CD14-positive monocyte (primary cell): ENCODE data around the gene TMEM107. TPM values are rescaled to one million over a fixed set of nuclear protein-coding genes. Genes with fewer than 3 reads are reported as not detected.
"Not testable (repeated sequence)": the region's sequence is repeated elsewhere in the genome, so short reads cannot be mapped to it uniquely, and the experiment has no call there.

Source experiments
- DNase-seq, 3 donors: peaks; one replicate each; pipeline ENCODE4 v3.0.0-alpha.2; 2011 to 2022
- H2AFZ ChIP-seq: 2 replicates; pipeline ENCODE4 v1.6.0; 2012; ENCODE audit warnings: mild to moderate bottlenecking, low read depth, low read length, inconsistent platforms; ENCODE audit not compliant: insufficient read depth, poor library complexity, severe bottlenecking
- H3K27ac ChIP-seq, 2 donors: 1 replicate in 1 of 2; 2 replicates in 1 of 2; pipeline ENCODE4 v1.5.1; 2012 to 2013; ENCODE audit warnings: low read length in 2 of 2, control low read depth in 1 of 2, inconsistent platforms in 1 of 2, low read depth in 1 of 2, mild to moderate bottlenecking in 1 of 2
- H3K27me3 ChIP-seq, 2 donors: one replicate each; pipeline versions ENCODE4 v1.6.0 to v1.6.1; 2011 to 2013; ENCODE audit warnings: low read length in 2 of 2; ENCODE audit not compliant: control insufficient read depth in 2 of 2, insufficient read depth in 2 of 2
- H3K36me3 ChIP-seq, 2 donors: replicated peaks in 1 of 2; 1 replicate in 1 of 2; 2 replicates in 1 of 2; pipeline versions ENCODE4 v1.5.1 to v1.6.1; 2012 to 2013; ENCODE audit warnings: low read length in 2 of 2, control low read depth in 1 of 2, inconsistent platforms in 1 of 2, mild to moderate bottlenecking in 1 of 2; ENCODE audit not compliant: insufficient read depth in 2 of 2, control insufficient read depth in 1 of 2
- H3K4me1 ChIP-seq, 2 donors: 1 replicate in 1 of 2; 2 replicates in 1 of 2; pipeline versions ENCODE4 v1.5.1 to v1.6.1; 2012 to 2013; ENCODE audit warnings: low read length in 2 of 2, control low read depth in 1 of 2, inconsistent platforms in 1 of 2, mild to moderate bottlenecking in 1 of 2, moderate library complexity in 1 of 2; ENCODE audit not compliant: insufficient read depth in 2 of 2, control insufficient read depth in 1 of 2
- H3K4me2 ChIP-seq: replicated peaks from 2 replicates; pipeline ENCODE3; 2012; ENCODE audit warnings: low read length, moderate library complexity, mild to moderate bottlenecking; ENCODE audit not compliant: poor library complexity, severe bottlenecking; ENCODE audit errors: extremely low read depth
- H3K4me3 ChIP-seq, 3 experiments: fragments of 200-600 bp in 1 of 3; sonication (generic) in 1 of 3; replicated peaks in 1 of 3; 1 replicate in 2 of 3; 2 replicates in 1 of 3; pipeline ENCODE4 v1.5.1; 2011 to 2013; ENCODE audit warnings: low read length in 3 of 3, mild to moderate bottlenecking in 3 of 3, control low read depth in 2 of 3, low read depth in 2 of 3, inconsistent platforms in 1 of 3, moderate library complexity in 1 of 3
- H3K79me2 ChIP-seq: 2 replicates; pipeline ENCODE4 v1.6.0; 2012; ENCODE audit warnings: mild to moderate bottlenecking, control low read depth, inconsistent platforms, low read length, moderate library complexity; ENCODE audit not compliant: insufficient read depth
- H3K9ac ChIP-seq: 2 replicates; pipeline ENCODE4 v1.6.0; 2017; ENCODE audit warnings: low read length, mild to moderate bottlenecking; ENCODE audit not compliant: insufficient read depth, poor library complexity, severe bottlenecking
- H3K9me3 ChIP-seq, 2 donors: replicated peaks in 1 of 2; 1 replicate in 1 of 2; 2 replicates in 1 of 2; pipeline versions ENCODE4 v1.5.1 to v1.6.1; 2012 to 2013; ENCODE audit warnings: low read length in 2 of 2, control low read depth in 1 of 2; ENCODE audit not compliant: control insufficient read depth in 1 of 2, insufficient read depth in 1 of 2
- H4K20me1 ChIP-seq: 2 replicates; pipeline ENCODE4 v1.6.0; 2012; ENCODE audit warnings: mild to moderate bottlenecking, low read length, control low read depth, moderate library complexity; ENCODE audit not compliant: insufficient read depth
- H3K27ac Mint-ChIP-seq, 7 donors: one replicate each; pipeline ENCODE4 v1.8.0; 2020; ENCODE audit warnings: mild to moderate bottlenecking in 7 of 7, mixed read lengths in 7 of 7, moderate library complexity in 6 of 7, inconsistent platforms in 2 of 7
- H3K27me3 Mint-ChIP-seq, 3 donors: one replicate each; pipeline ENCODE4 v1.8.0; 2021 to 2022; ENCODE audit warnings: low read depth in 3 of 3, mild to moderate bottlenecking in 3 of 3, mixed read lengths in 3 of 3, moderate library complexity in 3 of 3, inconsistent platforms in 1 of 3
- H3K36me3 Mint-ChIP-seq, 2 donors: one replicate each; pipeline ENCODE4 v1.8.0; 2020; ENCODE audit warnings: mixed read lengths in 2 of 2, inconsistent platforms in 1 of 2, mild to moderate bottlenecking in 1 of 2
- H3K4me1 Mint-ChIP-seq: one replicate; pipeline ENCODE4 v1.8.0; 2020; ENCODE audit warnings: mild to moderate bottlenecking, mixed read lengths
- H3K4me3 Mint-ChIP-seq, 2 donors: one replicate each; pipeline ENCODE4 v1.8.0; 2020; ENCODE audit warnings: mild to moderate bottlenecking in 2 of 2, mixed read lengths in 2 of 2, moderate library complexity in 1 of 2
- H3K9me3 Mint-ChIP-seq, 7 donors: one replicate each; pipeline ENCODE4 v1.8.0; 2020 to 2022; ENCODE audit warnings: mixed read lengths in 7 of 7, mild to moderate bottlenecking in 6 of 7, moderate library complexity in 6 of 7, inconsistent platforms in 2 of 7
- WGBS: methylation state at CpG from one replicate; pipeline ENCODE4 v1.1.5; 2013; ENCODE audit warnings: missing lambda C conversion rate; ENCODE audit not compliant: insufficient coverage; 5-methylcytosine and 5-hydroxymethylcytosine counted together
- intact Hi-C, 2 donors: fragments of 100-400 bp; cut with micrococcal nuclease; formaldehyde crosslinking; loops; one replicate each; pipeline versions ENCODE4 v1.15.0 to v1.15.1; 2023
- polyA plus RNA-seq, 3 donors: library from polyadenylated mRNA; depleted of rRNA in 1 of 3; unstranded in 2 of 3; stranded (reverse) in 1 of 3; fragments of 300-500 nt in 2 of 3; fragments of >200 nt in 1 of 3; fragmentation: Illumina TruSeq in 2 of 3; gene quantifications; 1 replicate in 2 of 3; 2 replicates in 1 of 3; pipeline ENCODE4 v1.2.3, GENCODE V29; 2012 to 2021
- TF ChIP-seq, protein P1 (sequence below): fragments of 200-600 bp; IDR thresholded peaks from one replicate; pipeline ENCODE4 v1.8.0; 2022; ENCODE audit warnings: antibody characterized with exemption, mild to moderate bottlenecking

The TMEM107 gene
- polyA plus RNA-seq, 3 donors, result 20.5 to 37.4 (median 31.4) TPM

DNA sequence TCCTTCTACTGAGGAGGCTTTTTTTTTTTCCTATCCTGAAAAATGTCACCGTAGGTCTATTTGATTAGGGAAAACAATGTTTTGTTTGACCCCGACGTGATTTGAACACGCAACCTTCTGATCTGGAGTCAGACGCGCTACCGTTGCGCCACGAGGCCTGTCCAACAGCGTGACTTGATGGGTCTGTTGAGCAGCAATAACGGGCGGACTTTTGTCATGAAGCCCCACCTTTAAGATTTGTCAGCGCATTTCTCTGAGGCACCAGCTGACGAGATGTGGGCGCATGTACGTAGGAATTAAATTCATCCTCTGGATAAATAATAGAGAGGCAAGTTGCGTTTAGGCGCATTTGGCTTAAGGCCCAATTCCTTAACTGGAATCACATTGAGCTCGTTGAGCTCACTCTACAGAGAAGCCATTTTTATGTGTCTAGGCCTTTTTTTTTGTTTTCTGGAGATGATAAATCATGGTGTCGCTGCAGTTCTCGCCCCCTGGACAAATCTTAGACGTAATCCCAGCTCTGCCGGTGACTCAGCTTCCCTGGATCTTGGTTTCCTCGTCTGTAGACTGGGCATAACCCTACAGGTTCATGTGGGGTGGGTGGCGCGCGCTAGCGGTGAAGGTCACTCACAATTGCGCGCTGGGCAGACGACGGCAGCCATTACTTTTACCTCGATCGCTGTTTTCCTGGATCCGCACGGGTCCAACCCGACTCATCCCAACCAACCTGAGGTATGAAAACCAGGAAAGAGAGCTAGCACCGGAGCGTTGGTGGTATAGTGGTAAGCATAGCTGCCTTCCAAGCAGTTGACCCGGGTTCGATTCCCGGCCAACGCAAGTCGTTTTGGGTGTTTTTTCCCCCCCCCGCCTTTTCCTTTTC is 44.8 kb upstream of the TMEM107 start:
- peaks cover 11% of the 10 kb centered on the region for H4K20me1 ChIP-seq
- peak overlapping the region; percentile 88 for H3K9ac ChIP-seq
- Mint-ChIP-seq H3K4me3 (peak overlapping the region; percentile 96 to 98), H3K9me3 (peaks cover 0 to 3% (median 0%) of the 10 kb centered on the region in 7 donors), H3K27ac (peak overlapping the region; percentile 98 to 99 (median 98)), H3K4me1 (peaks cover 33% of the 10 kb centered on the region), H3K27me3 (peaks cover 0 to 7% (median 0%) of the 10 kb centered on the region in 3 donors), H3K36me3 (peaks cover 20 to 27% of the 10 kb centered on the region in 2 donors)
- TF ChIP-seq, protein P1, sequence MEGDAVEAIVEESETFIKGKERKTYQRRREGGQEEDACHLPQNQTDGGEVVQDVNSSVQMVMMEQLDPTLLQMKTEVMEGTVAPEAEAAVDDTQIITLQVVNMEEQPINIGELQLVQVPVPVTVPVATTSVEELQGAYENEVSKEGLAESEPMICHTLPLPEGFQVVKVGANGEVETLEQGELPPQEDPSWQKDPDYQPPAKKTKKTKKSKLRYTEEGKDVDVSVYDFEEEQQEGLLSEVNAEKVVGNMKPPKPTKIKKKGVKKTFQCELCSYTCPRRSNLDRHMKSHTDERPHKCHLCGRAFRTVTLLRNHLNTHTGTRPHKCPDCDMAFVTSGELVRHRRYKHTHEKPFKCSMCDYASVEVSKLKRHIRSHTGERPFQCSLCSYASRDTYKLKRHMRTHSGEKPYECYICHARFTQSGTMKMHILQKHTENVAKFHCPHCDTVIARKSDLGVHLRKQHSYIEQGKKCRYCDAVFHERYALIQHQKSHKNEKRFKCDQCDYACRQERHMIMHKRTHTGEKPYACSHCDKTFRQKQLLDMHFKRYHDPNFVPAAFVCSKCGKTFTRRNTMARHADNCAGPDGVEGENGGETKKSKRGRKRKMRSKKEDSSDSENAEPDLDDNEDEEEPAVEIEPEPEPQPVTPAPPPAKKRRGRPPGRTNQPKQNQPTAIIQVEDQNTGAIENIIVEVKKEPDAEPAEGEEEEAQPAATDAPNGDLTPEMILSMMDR, result no peak
- H3K79me2 ChIP-seq, result peaks cover 34% of the 10 kb centered on the region
- H3K4me1 ChIP-seq, result peaks cover 23 to 32% of the 10 kb centered on the region in 2 donors
- peak overlapping the region; percentile 74 to 96 (median 93) for H3K4me3 ChIP-seq
- peak overlapping the region; percentile 93 to 94 for H3K27ac ChIP-seq
- peak overlapping the region; percentile 84 for H3K4me2 ChIP-seq
- peaks cover 10 to 21% of the 10 kb centered on the region in 2 donors for H3K36me3 ChIP-seq
- no peaks in the 10 kb centered on the region for H3K9me3 ChIP-seq
- intact Hi-C loops, result loop anchor here (2.0 to 5.0 kb wide), 3 partner anchors 34 to 104 kb away; partner anchors contain the start of gene ALOXE3 (in 1 of the 2)
- peak; percentile 82 to 93 (median 89) for DNase-seq
- H3K27me3 ChIP-seq, result no peaks in the 10 kb centered on the region
- under 1% methylated on average over 30 of the region's 45 CpGs for WGBS
- H2AFZ ChIP-seq, result peak overlapping the region; percentile 84

DNA sequence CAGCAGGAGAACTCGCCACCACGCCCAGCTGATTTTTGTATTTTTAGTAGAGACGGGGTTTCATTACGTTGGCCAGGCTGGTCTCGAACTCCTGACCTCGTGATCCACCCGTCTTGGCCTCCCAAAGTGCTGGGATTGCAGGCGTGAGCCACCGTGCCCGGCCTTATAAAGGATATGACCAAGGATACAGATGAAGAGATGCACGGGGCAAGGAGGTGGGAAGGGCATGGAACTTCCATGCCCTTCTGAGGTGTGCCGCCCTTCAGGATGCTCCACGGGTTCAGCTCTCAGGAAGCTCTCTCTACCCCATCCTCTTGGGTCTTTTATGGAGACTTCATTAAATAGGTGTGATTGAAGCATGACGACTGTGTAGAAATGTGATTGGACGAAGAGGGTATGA is 37.8 kb upstream of the TMEM107 start:
- H3K4me1 ChIP-seq, result peaks cover 25 to 34% of the 10 kb centered on the region in 2 donors
- not testable (repeated sequence) for H3K9me3 ChIP-seq, H3K9me3 Mint-ChIP-seq, H3K27me3 Mint-ChIP-seq, H4K20me1 ChIP-seq, DNase-seq, H3K27me3 ChIP-seq, H3K27ac ChIP-seq, H3K4me3 ChIP-seq, H2AFZ ChIP-seq, H3K36me3 ChIP-seq, H3K4me2 ChIP-seq, H3K9ac ChIP-seq, H3K4me3 Mint-ChIP-seq
- Mint-ChIP-seq H3K36me3 (peaks cover 13 to 16% of the 10 kb centered on the region in 2 donors), H3K27ac (peak overlapping the region in 2 of 7 donors; percentile 48 to 57), H3K4me1 (peaks cover 30% of the 10 kb centered on the region)
- H3K79me2 ChIP-seq, result peaks cover 15% of the 10 kb centered on the region
- 100% methylated on average over 1 of the region's 15 CpGs for WGBS
- intact Hi-C loops, result loop anchor here (5.0 kb wide), 1 partner anchor 33 kb away; the partner anchor contains the start of genes CTC1 (in 2 of the 2) and PFAS (in 2 of the 2)
